ENCODE results near the gene SKA2.
"Not testable (repeated sequence)": the region's sequence is repeated elsewhere in the genome, so short reads cannot be mapped to it uniquely, and the experiment has no call there.

Gene SKA2

GRCh38 chr17:59094861-59095530, 60.0 kb downstream of the SKA2 start:
- DNase-seq: no peak

- no peak for DNase-seq
Measured at GRCh38 chr17:59093702-59094231, 61.2 kb downstream of the SKA2 start.

GRCh38 chr17:59093145-59093701, 61.8 kb downstream of the SKA2 start:
- DNase-seq: no peak

- DNase-seq: not testable (repeated sequence)
Measured at GRCh38 chr17:59090593-59090992, 64.4 kb downstream of the SKA2 start.

- no peak for DNase-seq
Measured at GRCh38 chr17:59084154-59084553, 70.8 kb downstream of the SKA2 start.

GRCh38 chr17:59074494-59074893, 80.5 kb downstream of the SKA2 start:
- no peak for DNase-seq

GRCh38 chr17:59073972-59074371, 81.0 kb downstream of the SKA2 start:
- no peak for DNase-seq

GRCh38 chr17:59069856-59070255, 85.1 kb downstream of the SKA2 start:
- DNase-seq: no peak

GRCh38 chr17:59067756-59068155, 87.2 kb downstream of the SKA2 start:
- DNase-seq: no peak

GRCh38 chr17:59067340-59067739, 87.6 kb downstream of the SKA2 start:
- no peak for DNase-seq

GRCh38 chr17:59062509-59062908, 92.5 kb downstream of the SKA2 start:
- DNase-seq: no peak

All from CD4-positive, alpha-beta T cell treated with Interferon alpha-2 for 1 hour (primary cell).